Nucleus accumbens (tissue), 56 donors: ENCODE results near the gene SELENOK.

Source experiments
- DNase-seq, 56 donors: peaks; one replicate each; lab custom pipeline; 2025; lab: John Stamatoyannopoulos, UW

SELENOK gene

GRCh38 chr3:53844262-53845102 lies 47.2 kb downstream of the SELENOK start:
- DNase-seq: peak in 19 of 56 donors; percentile 13 to 70 (median 28)

GRCh38 chr3:53843195-53844177 lies 48.2 kb downstream of the SELENOK start:
- peak in 3 of 56 donors; percentile 32 to 37 (median 36) for DNase-seq

- peak; percentile 12 to 94 (median 75) for DNase-seq
These were observed 49.0 kb downstream of the SELENOK start for GRCh38 chr3:53842436-53843194.

- DNase-seq: no peak
These were observed 50.4 kb downstream of the SELENOK start for GRCh38 chr3:53841296-53841695.

GRCh38 chr3:53837331-53837730 lies 54.3 kb downstream of the SELENOK start:
- DNase-seq: no peak

GRCh38 chr3:53836084-53836872 lies 55.4 kb downstream of the SELENOK start:
- no peak for DNase-seq

- no peak for DNase-seq
These were observed 56.4 kb downstream of the SELENOK start for GRCh38 chr3:53835257-53835656.

GRCh38 chr3:53834429-53835095 lies 57.1 kb downstream of the SELENOK start:
- DNase-seq: no peak
